Activated CD8-positive, alpha-beta T cell treated with anti-CD3 and anti-CD28 coated beads for 36 hours (primary cell): Measurements from ENCODE around the gene TRAK2. TPM values are rescaled to one million over a fixed set of nuclear protein-coding genes. Genes with fewer than 3 reads are reported as not detected.

ENCODE experiments used
- ATAC-seq: fragments of 200-7000 bp; cut with Tn5 transposase; one replicate; pipeline ENCODE4 v1.10.0; 2021; ENCODE audit warnings: mild to moderate bottlenecking, moderate library complexity
- CTCF ChIA-PET: fragments of 350-600 bp; sonication (Branson Sonifier 250); formaldehyde crosslinking; loops from one replicate; lab custom pipeline; 2021; ENCODE audit warnings: antibody characterized with exemption; lab: Charles Lee
- POLR2A ChIA-PET: fragments of 350-600 bp; sonication (Branson Sonifier 250); formaldehyde crosslinking; loops from one replicate; lab custom pipeline; 2021; ENCODE audit warnings: antibody characterized with exemption; lab: Charles Lee
- DNase-seq: peaks from one replicate; pipeline ENCODE4 v3.0.0-alpha.2; 2020
- H3K27ac Mint-ChIP-seq: one replicate; pipeline ENCODE4 v1.8.0; 2021; ENCODE audit warnings: mild to moderate bottlenecking, mixed read lengths
- H3K27me3 Mint-ChIP-seq: one replicate; pipeline ENCODE4 v1.8.0; 2021; ENCODE audit warnings: mixed read lengths
- H3K36me3 Mint-ChIP-seq: one replicate; pipeline ENCODE4 v1.8.0; 2021; ENCODE audit warnings: low read depth, mixed read lengths
- H3K4me1 Mint-ChIP-seq: one replicate; pipeline ENCODE4 v1.8.0; 2021; ENCODE audit warnings: low read depth, mixed read lengths
- H3K4me3 Mint-ChIP-seq: one replicate; pipeline ENCODE4 v1.8.0; 2021; ENCODE audit warnings: mild to moderate bottlenecking, moderate library complexity, mixed read lengths
- H3K9me3 Mint-ChIP-seq: one replicate; pipeline ENCODE4 v1.8.0; 2021; ENCODE audit warnings: mixed read lengths
- intact Hi-C: fragments of 100-400 bp; cut with micrococcal nuclease; formaldehyde crosslinking; loops from one replicate; pipeline ENCODE4 v1.10.0; 2022
- total RNA-seq, 2 experiments: library from RNA; stranded (reverse); gene quantifications; one replicate each; pipeline ENCODE4 v1.2.3, GENCODE V29; 2021
- TF ChIP-seq, protein P1 (sequence below): fragments of 200-600 bp; IDR thresholded peaks from one replicate; pipeline ENCODE4 v1.8.0; 2022; ENCODE audit warnings: antibody characterized with exemption, mild to moderate bottlenecking

TRAK2 gene
- total RNA-seq, 2 experiments from 2014 or later, result 19.8 to 22.8 TPM

DNA sequence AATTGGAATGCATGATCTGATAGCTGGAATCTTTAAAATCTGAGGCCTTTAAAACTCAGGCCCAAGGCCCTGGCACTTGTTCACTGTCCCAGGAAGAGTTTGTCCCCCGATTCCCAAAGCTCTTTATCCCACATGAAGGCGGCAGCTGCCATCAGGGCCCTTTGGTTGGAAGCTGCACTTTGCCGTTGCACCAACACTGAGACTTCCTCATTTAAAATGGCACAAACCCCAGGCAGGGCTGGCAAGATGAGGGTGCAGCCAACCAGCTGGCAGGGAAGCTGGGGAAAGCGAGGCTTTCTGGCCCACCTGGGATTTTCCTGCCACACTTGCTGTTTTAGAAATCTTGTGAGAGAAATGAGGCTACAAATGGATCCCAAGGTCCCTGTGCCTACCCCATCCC, 100.4 kb downstream of the TRAK2 start:
- ChIA-PET POLR2A (interaction anchor here (0.7 kb wide), 1 partner anchor 1440 kb away, joined by 3 read pairs; no protein-coding TSS in a partner anchor), CTCF (interaction anchor here (0.7 to 2.5 kb wide), 4 partner anchors 9 to 26 kb away, joined by 3 to 15 read pairs (median 3); no protein-coding TSS in a partner anchor)
- no peak for DNase-seq
- H3K27ac Mint-ChIP-seq, result no peak overlapping the region
- no peaks in the 10 kb centered on the region for H3K27me3 Mint-ChIP-seq
- H3K36me3 Mint-ChIP-seq, result no peaks in the 10 kb centered on the region
- no peak for ATAC-seq
- TF ChIP-seq, protein P1, sequence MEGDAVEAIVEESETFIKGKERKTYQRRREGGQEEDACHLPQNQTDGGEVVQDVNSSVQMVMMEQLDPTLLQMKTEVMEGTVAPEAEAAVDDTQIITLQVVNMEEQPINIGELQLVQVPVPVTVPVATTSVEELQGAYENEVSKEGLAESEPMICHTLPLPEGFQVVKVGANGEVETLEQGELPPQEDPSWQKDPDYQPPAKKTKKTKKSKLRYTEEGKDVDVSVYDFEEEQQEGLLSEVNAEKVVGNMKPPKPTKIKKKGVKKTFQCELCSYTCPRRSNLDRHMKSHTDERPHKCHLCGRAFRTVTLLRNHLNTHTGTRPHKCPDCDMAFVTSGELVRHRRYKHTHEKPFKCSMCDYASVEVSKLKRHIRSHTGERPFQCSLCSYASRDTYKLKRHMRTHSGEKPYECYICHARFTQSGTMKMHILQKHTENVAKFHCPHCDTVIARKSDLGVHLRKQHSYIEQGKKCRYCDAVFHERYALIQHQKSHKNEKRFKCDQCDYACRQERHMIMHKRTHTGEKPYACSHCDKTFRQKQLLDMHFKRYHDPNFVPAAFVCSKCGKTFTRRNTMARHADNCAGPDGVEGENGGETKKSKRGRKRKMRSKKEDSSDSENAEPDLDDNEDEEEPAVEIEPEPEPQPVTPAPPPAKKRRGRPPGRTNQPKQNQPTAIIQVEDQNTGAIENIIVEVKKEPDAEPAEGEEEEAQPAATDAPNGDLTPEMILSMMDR, result no peak
- no peaks in the 10 kb centered on the region for H3K9me3 Mint-ChIP-seq
- H3K4me3 Mint-ChIP-seq, result no peak overlapping the region
- intact Hi-C loops, result no loop called here
- no peaks in the 10 kb centered on the region for H3K4me1 Mint-ChIP-seq

DNA sequence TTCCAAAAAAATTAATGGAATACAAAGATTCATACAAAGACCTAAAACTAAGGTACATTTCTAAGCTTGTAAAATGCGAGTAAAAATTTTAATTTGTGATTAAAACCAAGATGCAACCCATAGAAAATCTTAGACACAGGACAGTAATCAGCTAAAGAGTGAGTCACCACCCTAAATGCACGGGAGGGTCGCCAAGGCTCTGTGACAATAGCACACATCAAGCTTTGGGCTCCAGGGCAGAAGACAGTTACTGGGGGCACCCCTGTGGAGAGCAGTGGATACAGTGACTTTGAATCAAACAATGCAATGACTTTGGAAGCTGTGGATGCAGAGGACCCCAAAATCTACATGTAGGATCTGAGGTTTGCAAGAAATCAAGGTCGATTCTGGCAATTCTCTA, 101.7 kb downstream of the TRAK2 start:
- no peaks in the 10 kb centered on the region for H3K4me1 Mint-ChIP-seq
- intact Hi-C loops, result no loop called here
- no peaks in the 10 kb centered on the region for H3K27me3 Mint-ChIP-seq
- ChIA-PET POLR2A (no interaction called here), CTCF (interaction anchor here (0.7 kb wide), 1 partner anchor 15 kb away, joined by 3 read pairs; no protein-coding TSS in a partner anchor)
- TF ChIP-seq, protein P1, result no peak
- H3K27ac Mint-ChIP-seq, result no peak overlapping the region
- ATAC-seq, result no peak
- no peaks in the 10 kb centered on the region for H3K9me3 Mint-ChIP-seq
- H3K4me3 Mint-ChIP-seq, result no peak overlapping the region
- peaks cover 3% of the 10 kb centered on the region for H3K36me3 Mint-ChIP-seq
- DNase-seq, result no peak

DNA sequence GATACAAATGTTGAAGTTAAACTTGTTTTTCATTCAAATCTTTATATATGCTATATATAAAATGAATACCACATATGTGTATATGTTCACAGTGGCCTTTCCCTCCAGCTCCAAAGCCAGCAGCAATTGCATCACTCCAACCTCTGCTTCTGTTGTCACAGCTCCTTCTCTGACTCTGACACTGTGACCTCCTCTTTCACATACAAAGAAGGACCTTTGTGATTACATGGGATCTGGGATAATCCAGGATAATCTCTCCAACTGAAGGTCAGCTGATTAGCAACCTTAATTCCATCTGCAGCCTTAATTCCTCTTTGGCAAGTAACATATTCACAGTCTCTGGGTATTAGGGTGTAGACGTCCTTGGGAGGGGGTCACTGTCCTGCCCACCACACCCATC, 102.5 kb downstream of the TRAK2 start:
- peaks cover 3% of the 10 kb centered on the region for H3K36me3 Mint-ChIP-seq
- ATAC-seq, result no peak

DNA sequence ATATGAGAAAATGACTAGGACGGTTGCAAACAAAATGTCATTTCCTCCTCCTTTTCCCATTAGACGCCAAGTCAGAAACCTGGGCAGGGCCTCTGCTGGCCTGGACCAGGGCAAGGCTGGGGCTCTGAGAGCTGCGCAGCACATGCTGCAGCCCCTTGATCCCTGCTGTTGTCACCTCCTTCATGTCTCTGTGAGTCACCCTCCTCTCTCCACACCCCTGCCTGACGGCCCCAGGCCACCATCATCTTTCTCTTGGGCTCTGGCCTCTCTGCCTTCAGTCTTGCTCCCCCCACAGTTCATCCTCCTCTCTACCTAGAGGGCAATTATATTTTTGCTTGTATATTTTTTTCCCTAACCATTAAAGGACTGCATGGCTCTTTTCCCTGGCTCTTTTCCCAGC, 104.1 kb downstream of the TRAK2 start:
- TF ChIP-seq, protein P1, result no peak
- DNase-seq (no peak), ATAC-seq (no peak)
- ChIA-PET POLR2A (no interaction called here), CTCF (no interaction called here)
- no peak overlapping the region for H3K4me3 Mint-ChIP-seq
- H3K4me1 Mint-ChIP-seq, result no peaks in the 10 kb centered on the region
- intact Hi-C loops, result no loop called here
- no peak overlapping the region for H3K27ac Mint-ChIP-seq
- H3K27me3 Mint-ChIP-seq, result no peaks in the 10 kb centered on the region
- no peaks in the 10 kb centered on the region for H3K9me3 Mint-ChIP-seq
- peaks cover 7% of the 10 kb centered on the region for H3K36me3 Mint-ChIP-seq

More for the DNA sequence above, 102.5 kb downstream of the TRAK2 start:
- Mint-ChIP-seq H3K4me1 (no peaks in the 10 kb centered on the region), H3K27ac (no peak overlapping the region), H3K9me3 (no peaks in the 10 kb centered on the region), H3K27me3 (no peaks in the 10 kb centered on the region), H3K4me3 (no peak overlapping the region)
- intact Hi-C loops, result no loop called here
- ChIA-PET CTCF (interaction anchor here (1.1 kb wide), 1 partner anchor 15 kb away, joined by 3 read pairs; no protein-coding TSS in a partner anchor), POLR2A (interaction anchor here (0.8 kb wide), 1 partner anchor 303 kb away, joined by 3 read pairs; no protein-coding TSS in a partner anchor)
- TF ChIP-seq, protein P1, result no peak
- no peak for DNase-seq

DNA sequence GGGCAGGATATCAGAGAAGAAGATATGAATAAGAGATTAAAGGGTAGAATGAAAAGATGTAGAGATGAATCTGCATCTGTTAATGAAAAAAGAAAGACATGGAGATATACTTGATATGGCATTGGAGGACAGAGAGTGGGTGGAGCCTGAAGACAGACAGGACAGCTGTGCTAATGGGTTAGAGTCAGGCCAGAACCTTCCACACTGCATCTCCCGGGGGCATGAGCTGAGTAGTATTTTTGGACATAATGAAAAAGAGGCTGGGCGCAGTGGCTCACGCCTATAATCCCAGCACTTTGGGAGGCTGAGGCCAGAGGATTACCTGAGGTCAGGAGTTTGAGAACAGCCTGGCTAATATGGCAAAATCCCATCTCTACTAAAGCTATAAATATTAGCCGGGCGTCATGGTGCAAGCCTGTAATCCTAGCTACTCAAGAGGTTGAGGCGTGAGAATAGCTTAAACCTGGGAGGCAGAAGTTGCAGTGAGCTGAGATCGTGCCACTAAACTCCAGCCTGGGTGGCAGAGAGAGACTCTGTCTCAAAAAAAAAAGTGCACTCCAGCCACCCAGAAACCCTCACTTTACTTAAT, 105.5 kb downstream of the TRAK2 start:
- ChIA-PET CTCF (interaction anchor here (0.9 to 1.3 kb wide), 3 partner anchors 19 to 113 kb away, joined by 3 to 4 read pairs (median 4); no protein-coding TSS in a partner anchor), POLR2A (no interaction called here)
- Mint-ChIP-seq H3K27ac (no peak overlapping the region), H3K4me3 (no peak overlapping the region), H3K27me3 (no peaks in the 10 kb centered on the region), H3K4me1 (no peaks in the 10 kb centered on the region), H3K9me3 (peaks cover 2% of the 10 kb centered on the region), H3K36me3 (peaks cover 9% of the 10 kb centered on the region)
- intact Hi-C loops, result no loop called here
- DNase-seq (no peak), ATAC-seq (no peak)
- TF ChIP-seq, protein P1, result no peak
